ENCODE data around the gene ERC2. TPM values are rescaled to one million over a fixed set of nuclear protein-coding genes. Genes with fewer than 3 reads are reported as not detected.

ERC2 gene
- total and polyA plus RNA-seq, 8 donors: 1.2 to 4.8 (median 2.3) TPM

GRCh38 chr3:56144805-56145204, 323.5 kb downstream of the ERC2 start:
- H3K4me1 ChIP-seq: no peaks in the 10 kb centered on the region
- intact Hi-C loops (cut with DNase I): no loop called here
- no peaks in the 10 kb centered on the region for H3K9me3 ChIP-seq
- no peaks in the 10 kb centered on the region for H3K36me3 ChIP-seq
- no peak overlapping the region for H3K27ac ChIP-seq
- H3K27me3 ChIP-seq: no peaks in the 10 kb centered on the region
- no peak overlapping the region for H3K4me3 ChIP-seq
- no peak for DNase-seq
- no peak for TF ChIP-seq CTCF (IDR thresholded peaks at IDR 0.05)
- no peak for ATAC-seq
- 72 to 80% methylated on average over 4 of the region's 4 CpGs for WGBS, 2 donors
- no peak for FAIRE-seq

- DNase-seq: no peak
- Histone ChIP-seq H3K4me3 (no peak overlapping the region), H3K27ac (no peak overlapping the region), H3K27me3 (no peaks in the 10 kb centered on the region), H3K9me3 (no peaks in the 10 kb centered on the region), H3K36me3 (no peaks in the 10 kb centered on the region), H3K4me1 (no peaks in the 10 kb centered on the region)
- 33 to 44% methylated on average over 1 of the region's 1 CpG for WGBS, 2 donors
- ATAC-seq: no peak
- no peak for FAIRE-seq
- TF ChIP-seq CTCF (IDR thresholded peaks at IDR 0.05): no peak
- intact Hi-C loops (cut with DNase I): no loop called here
These were observed 330.9 kb downstream of the ERC2 start for GRCh38 chr3:56137415-56137814.

GRCh38 chr3:56136514-56136913, 331.8 kb downstream of the ERC2 start:
- TF ChIP-seq CTCF (IDR thresholded peaks at IDR 0.05): no peak
- no peak for DNase-seq
- 39 to 44% methylated on average over 2 of the region's 2 CpGs for WGBS, 2 donors
- ATAC-seq: no peak
- intact Hi-C loops (cut with DNase I): no loop called here
- no peaks in the 10 kb centered on the region for H3K4me1 ChIP-seq
- no peaks in the 10 kb centered on the region for H3K9me3 ChIP-seq
- no peak overlapping the region for H3K4me3 ChIP-seq
- no peak for FAIRE-seq
- H3K27ac ChIP-seq: no peak overlapping the region
- no peaks in the 10 kb centered on the region for H3K27me3 ChIP-seq
- H3K36me3 ChIP-seq: no peaks in the 10 kb centered on the region

GRCh38 chr3:56135941-56136340, 332.3 kb downstream of the ERC2 start:
- TF ChIP-seq CTCF (IDR thresholded peaks at IDR 0.05): no peak
- H3K27ac ChIP-seq: no peak overlapping the region
- no peak for DNase-seq
- ATAC-seq: no peak
- no peaks in the 10 kb centered on the region for H3K27me3 ChIP-seq
- H3K4me1 ChIP-seq: no peaks in the 10 kb centered on the region
- intact Hi-C loops (cut with DNase I): no loop called here
- no peaks in the 10 kb centered on the region for H3K36me3 ChIP-seq
- no peak overlapping the region for H3K4me3 ChIP-seq
- no peak for FAIRE-seq
- 53 to 69% methylated on average over 4 of the region's 4 CpGs for WGBS, 2 donors
- no peaks in the 10 kb centered on the region for H3K9me3 ChIP-seq

GRCh38 chr3:56133423-56133822, 334.8 kb downstream of the ERC2 start:
- Histone ChIP-seq H3K9me3 (no peaks in the 10 kb centered on the region), H3K4me3 (no peak overlapping the region), H3K27ac (no peak overlapping the region), H3K4me1 (no peaks in the 10 kb centered on the region), H3K27me3 (no peaks in the 10 kb centered on the region), H3K36me3 (no peaks in the 10 kb centered on the region)
- DNase-seq (no peak), ATAC-seq (no peak), FAIRE-seq (no peak)
- no peak for TF ChIP-seq CTCF (IDR thresholded peaks at IDR 0.05)
- 90 to 93% methylated on average over 2 of the region's 2 CpGs for WGBS, 2 donors
- intact Hi-C loops (cut with DNase I): no loop called here
